NCI-H774 (cell line): Measurements from ENCODE around the gene PLCG1.

ENCODE experiments used
- DNase-seq: peaks from one replicate; lab custom pipeline; 2025; lab: John Stamatoyannopoulos, UW

PLCG1 gene

GRCh38 chr20:41214666-41215065 is 77.3 kb downstream of the PLCG1 start:
- DNase-seq: no peak

DNA sequence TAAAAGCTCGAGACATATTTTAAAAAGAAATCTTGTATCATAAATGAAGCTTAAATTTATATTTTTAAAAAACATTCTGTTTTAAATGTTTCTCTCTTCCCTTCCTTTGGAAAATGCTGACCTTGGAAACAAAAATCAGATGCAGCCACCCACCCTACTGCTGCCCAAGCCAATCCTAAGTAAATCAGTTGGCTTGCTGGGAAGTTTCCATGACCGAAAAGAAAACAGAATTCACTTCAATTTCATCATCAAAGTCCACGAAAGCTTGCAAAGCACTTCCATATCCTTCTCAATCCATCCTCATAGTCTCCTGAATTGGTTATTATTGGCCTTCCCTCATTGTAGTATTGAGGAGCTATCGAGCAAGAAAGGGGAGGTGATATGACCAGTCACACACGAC is 80.1 kb downstream of the PLCG1 start:
- no peak for DNase-seq

- no peak for DNase-seq
Measured at GRCh38 chr20:41218466-41218865, 81.1 kb downstream of the PLCG1 start.

DNA sequence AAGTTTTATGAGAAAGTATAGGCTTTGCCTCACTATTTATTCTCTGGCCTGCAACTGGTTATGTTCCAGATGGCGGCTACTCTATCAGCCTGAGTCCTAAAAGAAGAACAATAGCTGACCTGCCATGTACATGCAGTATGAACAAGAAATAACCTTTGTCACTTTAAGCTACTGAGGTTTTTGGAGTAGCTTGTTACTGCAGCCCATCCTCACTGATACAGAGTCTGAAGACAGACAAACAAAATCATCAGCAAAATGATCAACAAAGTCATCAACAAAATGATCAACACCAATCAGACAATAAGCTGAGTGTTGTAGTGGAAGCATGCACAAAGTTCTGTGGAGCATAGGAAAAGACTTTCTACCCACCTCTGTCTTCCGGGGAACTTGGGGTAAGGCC is 82.5 kb downstream of the PLCG1 start:
- DNase-seq: no peak

GRCh38 chr20:41221614-41222218 is 84.4 kb downstream of the PLCG1 start:
- no peak for DNase-seq

GRCh38 chr20:41222296-41222695 is 85.0 kb downstream of the PLCG1 start:
- DNase-seq: no peak

DNA sequence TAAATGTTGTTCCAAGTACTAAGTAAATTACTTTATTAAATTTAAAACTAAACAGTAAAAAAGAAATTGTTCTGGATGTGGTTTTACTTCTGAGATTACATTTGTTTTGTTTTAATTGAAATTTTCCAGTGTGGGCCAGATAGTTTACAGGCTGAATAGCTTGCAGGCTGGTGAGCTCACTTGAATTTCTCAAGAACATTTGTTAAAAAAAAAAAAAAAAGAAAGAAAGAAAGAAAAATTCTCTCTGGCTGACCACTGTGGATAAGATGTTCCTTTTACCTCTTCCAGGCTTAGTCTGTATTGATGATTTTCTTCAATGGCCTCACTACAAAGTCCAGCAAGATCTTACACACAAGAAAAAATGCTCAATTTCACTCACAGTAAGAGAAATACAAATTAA is 85.4 kb downstream of the PLCG1 start:
- DNase-seq: no peak

DNA sequence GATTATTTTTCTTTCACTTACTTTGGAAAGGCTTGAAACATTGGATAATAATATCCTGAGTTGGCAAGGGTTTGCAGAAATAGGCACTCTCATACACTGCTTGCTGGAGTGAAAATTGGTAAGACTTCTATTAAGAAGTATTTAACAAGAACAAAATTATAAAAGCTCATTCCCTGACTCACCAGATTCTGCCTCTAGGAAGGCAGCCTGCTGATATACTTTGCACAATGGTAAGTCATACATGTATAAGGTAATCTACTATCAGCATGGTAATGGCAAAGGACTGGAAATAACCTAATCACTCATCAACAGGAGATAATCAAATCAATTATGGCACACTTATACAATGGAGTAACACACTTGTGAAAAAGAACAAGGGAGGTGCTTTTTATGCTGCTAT is 85.8 kb downstream of the PLCG1 start:
- DNase-seq: no peak

DNA sequence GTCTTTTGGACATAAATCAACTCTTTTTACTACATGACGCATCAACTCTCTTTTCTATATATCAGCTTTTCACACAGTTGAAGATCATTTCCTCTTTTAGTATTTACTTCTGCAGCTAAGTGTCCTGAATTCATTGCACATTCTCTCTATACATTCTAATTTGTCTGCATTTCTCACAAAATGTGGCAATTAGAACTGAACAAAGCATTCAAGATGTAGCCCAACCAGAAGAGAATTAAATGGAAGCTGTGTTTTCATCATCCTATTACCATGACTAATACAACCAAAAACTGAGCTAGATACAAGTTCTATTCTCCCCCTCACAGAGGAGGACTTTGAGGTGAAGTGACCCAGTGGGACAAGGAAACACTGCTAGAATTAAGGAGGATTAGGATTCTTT is 86.9 kb downstream of the PLCG1 start:
- no peak for DNase-seq

DNA sequence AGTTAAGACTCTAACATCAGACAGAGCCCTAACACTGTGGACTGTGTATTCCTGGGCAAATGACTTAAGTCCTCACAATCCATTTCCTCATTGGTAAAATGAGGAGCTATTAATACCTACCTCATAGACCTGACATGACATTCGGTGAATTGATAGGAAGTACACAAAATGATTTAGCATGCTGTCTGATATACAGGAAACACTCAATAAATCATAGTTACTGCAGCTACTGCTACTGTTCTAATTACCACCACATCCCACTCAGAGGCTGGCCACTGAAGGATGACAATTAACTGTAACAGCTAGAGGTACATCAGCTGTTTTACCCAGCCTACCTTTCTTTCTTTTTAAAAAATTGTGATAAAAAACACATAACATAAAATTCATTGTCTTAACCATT is 87.7 kb downstream of the PLCG1 start:
- DNase-seq: no peak

- no peak for DNase-seq
Measured at GRCh38 chr20:41226426-41226825, 89.1 kb downstream of the PLCG1 start.
